ENCODE measurements around the gene DIDO1.
"Not testable (repeated sequence)": the region's sequence is repeated elsewhere in the genome, so short reads cannot be mapped to it uniquely, and the experiment has no call there.

The DIDO1 gene

DNA sequence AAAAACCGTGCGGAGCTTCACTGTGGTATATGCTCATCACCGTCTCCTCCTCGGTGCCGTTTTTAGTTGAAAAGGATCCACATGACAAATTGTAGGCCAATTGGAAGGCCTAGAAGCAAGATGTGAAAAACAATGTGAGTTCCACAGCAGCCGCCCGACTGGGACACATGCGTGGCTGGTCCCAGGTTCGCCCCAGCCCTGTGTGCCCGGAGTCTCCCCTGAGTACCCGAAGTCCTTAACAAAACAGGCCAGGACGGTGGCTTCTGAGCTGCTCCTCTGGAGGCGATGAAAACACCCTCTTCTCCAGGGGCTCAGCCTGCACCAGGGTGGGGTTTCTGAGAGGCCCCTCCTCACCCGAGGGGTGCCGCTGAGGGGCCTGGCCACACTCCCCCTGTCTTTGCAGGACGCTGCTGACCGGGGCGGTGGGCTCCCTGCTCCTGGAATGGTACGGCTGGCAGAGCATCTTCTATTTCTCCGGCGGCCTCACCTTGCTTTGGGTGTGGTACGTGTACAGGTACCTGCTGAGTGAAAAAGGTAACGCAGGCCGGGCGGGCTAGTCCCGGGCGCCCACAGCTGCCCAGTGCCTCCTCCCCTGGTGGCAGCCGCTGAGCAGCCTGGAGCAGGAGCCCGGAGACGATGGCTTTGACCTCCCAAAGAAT is 36.0 kb upstream of the DIDO1 start:
- DNase-seq, result no peak

- no peak for DNase-seq
Observed at GRCh38 chr20:62961799-62962198, 35.5 kb upstream of the DIDO1 start.

GRCh38 chr20:62961310-62961783 is 35.0 kb upstream of the DIDO1 start:
- no peak for DNase-seq

- DNase-seq, result not testable (repeated sequence)
Observed at GRCh38 chr20:62960446-62961309, 34.4 kb upstream of the DIDO1 start.

GRCh38 chr20:62959998-62960436 is 33.7 kb upstream of the DIDO1 start:
- no peak for DNase-seq

DNA sequence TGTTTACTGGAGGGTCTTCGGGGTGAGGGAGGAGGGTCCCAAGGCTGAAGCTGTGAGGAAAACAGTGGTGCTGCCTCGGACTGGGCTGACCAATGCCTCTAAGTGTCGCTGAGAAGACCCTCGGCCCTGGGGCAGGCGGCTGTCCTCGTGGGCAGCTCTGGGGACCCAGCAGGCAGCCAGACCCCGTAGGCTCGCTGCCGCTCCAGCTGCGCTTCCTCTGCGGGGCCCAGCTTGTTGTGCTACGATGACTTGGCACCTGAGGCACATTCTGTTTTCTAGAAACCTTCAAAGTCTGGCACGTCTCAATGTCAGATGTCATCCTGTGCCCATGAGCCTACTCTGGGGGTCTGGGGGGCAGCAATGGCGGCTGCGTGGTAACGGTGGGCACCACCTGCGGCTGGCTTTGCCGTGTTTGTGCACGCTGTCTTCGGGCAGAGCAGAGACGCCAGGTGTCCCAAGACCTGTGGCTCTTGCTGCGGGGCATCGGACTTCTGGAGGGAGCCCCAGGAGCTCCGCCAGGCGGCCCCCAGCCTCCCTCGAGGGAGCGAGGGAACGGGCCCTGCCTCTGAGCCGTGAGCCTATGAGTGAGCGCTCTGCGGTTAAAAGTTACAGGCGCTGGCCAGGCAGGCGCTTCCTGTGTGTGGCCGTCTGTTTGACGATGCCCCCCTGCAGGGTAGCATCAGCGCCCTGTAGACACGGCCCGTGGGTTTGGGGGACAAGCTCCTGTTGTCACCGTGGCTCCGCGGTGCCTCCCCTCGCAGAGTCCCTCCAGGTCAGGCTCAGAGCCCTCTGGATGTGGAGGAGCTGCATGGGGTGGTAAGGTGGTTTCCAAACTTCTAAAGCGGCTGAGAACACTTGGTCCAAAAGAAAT is 33.0 kb upstream of the DIDO1 start:
- DNase-seq, result no peak

GRCh38 chr20:62958388-62959100 is 32.2 kb upstream of the DIDO1 start:
- no peak for DNase-seq

DNA sequence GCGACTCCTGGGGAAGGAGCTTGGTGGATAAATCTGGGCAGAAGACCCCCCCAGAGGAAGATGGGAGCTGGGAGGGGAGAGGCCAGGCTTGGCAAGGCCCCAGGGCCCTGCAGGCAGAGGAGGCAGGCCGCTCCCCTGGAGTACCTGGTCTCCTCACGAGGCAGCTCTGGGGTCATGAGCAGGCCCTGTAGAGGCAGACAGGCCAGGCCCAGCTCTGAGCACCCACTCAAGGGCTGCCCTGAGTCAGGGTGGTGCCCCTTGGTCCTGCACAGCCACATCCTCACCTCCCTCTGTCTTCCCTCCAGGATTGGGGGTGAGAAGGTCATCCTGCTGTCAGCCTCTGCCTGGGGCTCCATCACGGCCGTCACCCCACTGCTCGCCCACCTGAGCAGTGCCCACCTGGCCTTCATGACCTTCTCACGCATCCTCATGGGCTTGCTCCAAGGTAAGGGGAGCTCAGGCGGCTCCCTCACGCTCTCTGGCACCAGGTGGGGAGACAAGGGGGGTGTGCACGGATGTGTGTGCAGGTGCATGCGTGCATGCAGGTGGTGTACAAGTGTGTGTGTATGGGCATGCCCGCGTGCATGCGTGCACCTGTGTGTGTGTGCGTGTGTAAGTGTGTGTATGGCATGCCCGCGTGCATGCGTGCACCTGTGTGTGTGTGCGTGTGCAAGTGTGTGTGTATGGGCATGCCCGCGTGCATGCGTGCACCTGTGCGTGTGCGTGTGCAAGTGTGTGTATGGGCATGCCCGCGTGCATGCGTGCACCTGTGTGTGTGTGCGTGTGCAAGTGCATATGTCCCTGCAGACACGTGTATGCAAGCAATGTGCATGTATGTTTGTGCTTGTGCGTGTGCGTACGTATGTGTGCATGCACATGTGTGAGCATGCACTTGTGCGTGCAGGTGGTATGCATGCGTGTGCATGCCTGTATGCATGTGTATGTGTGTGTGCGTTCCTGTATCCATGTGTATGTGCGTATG is 31.1 kb upstream of the DIDO1 start:
- no peak for DNase-seq

- no peak for DNase-seq
Observed at GRCh38 chr20:62956387-62957135, 30.3 kb upstream of the DIDO1 start.

- DNase-seq, result no peak
Observed at GRCh38 chr20:62955519-62956386, 29.4 kb upstream of the DIDO1 start.

DNA sequence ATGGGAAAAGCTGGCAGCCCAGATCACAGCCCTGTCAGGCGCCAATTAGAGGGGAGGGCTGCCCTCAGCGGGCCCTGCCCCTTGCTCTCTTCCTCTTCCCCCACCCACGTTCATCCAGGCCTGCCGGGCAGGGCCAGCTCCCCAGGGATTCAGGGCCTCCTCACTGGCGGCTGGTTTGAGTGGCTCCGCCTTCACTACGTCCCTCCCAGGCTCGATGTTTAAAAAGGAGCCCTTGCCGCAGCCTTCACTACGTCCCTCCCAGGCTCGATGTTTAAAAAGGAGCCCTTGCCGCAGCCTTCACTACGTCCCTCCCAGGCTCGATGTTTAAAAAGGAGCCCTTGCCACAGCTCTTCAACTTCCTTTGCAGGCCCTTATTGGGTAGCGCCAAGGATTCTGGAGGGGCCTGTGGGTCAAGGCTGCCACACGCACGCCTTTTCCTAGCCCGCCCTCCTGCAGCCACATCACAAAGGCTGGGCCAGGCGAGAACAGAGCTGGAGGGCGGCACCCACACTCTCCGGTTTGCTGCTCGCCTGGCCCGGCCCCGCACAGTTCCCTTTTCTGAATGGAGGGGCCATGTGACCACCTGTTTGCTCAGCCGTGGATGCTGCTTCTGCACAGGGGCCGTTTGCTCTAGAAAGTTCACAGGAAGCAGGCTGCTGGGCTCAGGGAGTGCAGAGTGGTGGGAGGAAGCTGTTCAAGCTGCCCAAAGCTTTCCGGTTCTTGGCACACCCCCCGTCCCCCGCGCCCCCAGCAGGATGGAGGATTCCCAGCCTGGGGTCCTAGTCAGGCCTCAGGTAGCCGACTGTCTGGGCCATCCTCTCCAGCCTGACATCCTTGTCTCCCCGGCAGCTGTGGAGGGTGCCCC is 27.8 kb upstream of the DIDO1 start:
- DNase-seq, result peak; percentile 82 to 96

DNA sequence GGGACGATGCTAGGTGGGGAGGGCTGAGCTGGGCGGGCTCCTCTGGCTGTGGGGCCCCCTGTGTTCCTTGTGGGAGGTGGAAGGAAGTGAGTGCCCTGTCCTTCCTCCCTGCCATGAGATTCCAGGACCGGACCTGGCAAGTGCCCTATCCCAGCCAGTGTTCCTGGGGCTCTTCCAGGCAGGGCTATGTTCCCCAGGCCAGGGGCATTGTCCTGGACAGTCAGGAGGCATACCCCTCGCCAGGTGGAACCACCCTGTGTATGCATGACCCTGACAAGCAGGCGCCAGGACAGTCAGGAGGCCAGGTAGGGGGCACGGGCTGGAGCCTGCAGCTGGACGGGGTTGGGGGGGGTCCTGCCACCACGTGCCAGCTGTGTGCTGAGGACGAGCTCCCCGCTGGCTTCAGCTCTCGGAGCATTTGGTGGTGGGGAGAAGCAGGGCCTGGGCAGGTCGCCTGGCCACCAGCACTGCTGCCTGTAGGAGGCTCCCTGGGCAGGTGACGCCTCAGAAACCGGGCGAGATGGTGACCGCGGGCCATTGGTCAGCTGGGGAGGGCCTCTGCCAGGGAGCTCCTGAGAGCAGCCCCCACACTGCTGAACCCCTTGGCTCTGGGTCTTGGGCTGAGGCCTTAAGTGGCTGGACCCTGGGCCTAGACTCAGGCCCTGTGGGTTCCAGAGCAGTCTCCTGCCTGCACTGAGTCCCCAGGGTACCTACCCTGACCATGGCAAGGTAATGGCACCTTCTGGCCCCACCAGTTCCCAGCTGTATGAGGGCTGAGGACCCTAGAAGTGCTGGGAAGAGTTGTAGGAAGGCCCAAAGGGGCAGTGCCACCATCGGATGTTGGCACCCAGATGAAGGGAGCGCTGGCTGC is 26.9 kb upstream of the DIDO1 start:
- no peak for DNase-seq

DNA sequence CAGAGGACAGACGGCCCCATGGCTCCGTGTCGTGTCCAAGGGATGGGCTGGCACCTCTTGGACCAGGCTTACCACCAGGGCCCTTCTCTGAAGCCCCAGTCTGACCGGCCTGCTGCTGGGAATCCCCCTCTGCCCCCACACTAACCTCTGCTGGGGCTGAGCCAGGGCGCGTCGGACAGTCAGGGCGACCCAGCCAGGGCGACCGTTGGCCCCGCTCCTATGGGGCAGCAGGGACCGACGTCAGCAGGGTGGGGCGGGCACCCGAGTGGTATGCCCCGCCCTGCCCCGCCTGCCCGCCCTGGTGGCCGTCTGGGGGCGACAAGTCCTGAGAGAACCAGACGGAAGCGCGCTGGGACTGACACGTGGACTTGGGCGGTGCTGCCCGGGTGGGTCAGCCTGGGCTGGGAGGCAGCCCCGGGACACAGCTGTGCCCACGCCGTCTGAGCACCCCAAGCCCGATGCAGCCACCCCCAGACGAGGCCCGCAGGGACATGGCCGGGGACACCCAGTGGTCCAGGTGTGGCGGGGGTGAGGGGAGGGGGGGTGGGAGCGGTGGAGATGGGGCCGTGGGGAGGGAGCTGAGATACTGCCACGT is 26.2 kb upstream of the DIDO1 start, which contains the start of gene SLC17A9:
Gene SLC17A9, plus strand, starts transcription at position 337 of the 595 bp plus-strand sequence. Its CDS starts 122 bp downstream, at position 459.
- DNase-seq, result no peak

- DNase-seq, result no peak
Observed at GRCh38 chr20:62951896-62952372, 25.6 kb upstream of the DIDO1 start.

DNA sequence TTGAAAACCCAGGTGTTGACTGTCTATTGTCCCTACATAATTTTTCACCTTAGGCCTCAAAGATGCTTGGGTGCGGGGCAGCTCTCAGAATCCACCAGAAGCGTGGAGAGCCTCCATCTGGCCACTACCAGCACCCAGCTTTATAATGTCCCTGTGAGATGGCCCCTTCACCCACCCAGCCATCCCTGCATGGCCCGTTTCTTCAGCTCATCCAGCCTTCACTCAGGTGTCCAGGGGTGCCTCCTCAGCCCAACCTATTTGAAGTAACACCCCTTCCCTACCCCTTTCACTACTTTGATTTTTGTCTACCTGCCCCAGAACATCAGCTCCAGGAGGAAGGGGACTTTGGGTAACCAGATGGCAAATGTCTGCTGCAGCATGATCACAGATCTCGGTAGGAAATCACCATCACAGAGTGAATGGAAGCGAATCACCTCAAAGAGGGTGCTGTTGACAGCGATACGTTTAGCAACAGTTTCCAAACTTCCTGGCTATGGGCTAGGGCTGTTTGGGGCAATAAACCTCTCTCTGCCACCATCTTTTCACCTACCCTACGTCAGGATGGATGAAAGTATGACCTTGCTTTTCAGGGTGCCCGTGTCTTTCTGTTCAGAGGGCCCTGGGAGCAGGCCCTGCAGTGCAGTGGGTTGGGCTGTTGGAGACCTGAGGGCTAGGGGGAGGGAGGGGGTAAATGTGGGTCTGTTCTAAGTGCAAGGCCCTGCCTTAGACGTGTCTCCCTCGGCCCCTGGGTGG is 25.0 kb upstream of the DIDO1 start:
- no peak for DNase-seq

- no peak for DNase-seq
Observed at GRCh38 chr20:62950741-62951140, 24.4 kb upstream of the DIDO1 start.
